GM19324 (cell line): ENCODE data around the gene C6orf89.
"Not testable (repeated sequence)": the region's sequence is repeated elsewhere in the genome, so short reads cannot be mapped to it uniquely, and the experiment has no call there.

ENCODE experiments used
- ATAC-seq: cut with Tn5 transposase; IDR thresholded peaks from one replicate; pipeline ENCODE4 v1.9.1; 2021; ENCODE audit warnings: mild to moderate bottlenecking, moderate library complexity; ENCODE audit not compliant: unreplicated experiment, low FRiP score

C6orf89 gene

DNA sequence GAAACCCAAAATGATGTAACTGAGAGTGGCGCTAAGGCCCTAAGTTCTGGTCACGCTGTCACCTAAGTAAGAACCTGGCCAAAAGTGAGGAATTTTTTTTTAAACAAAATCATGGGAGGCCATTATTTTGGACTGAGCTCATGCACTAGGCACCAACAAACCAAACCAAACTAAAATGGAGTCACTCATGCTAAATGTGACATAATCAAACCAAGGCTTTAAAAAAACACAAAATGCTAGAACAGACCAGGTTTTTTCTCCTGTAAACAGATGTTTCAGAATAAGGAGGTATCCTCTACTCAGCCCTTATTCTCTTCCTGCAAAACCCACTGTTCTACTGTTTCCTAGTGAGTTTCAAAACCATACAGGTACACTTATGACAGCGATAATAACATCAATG is 1.1 kb upstream of the C6orf89 start:
- ATAC-seq, result no peak

DNA sequence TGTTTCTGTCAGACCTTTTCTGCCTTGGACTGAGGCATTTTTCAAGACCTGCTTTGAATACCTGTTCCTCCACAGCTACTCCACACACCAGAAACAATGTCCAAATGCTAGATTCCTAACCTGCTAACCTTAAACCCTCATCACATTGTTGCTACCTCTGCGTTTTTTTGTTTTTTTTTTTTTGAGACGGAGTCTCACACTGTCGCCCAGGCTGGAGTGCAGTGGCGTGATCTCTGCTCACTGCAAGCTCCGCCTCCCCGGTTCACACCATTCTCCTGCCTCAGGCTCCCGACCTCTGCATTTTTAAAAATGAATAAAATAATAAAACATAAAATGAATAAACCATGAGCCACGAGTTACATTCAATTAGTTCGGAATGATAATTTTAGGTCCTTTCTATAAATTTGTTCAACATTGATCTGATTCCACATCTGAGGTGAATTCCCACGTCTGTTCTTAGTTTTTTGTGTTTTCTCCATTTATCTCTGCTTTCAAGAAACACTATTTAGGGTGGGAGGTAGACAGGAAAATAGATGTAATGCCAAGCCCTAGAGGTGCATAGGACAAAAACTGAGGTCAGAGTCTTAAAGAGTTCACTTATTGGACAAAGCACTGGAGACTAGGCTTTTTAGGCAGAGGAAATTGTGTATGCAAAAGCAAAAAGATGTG is 1.3 kb downstream of the C6orf89 start:
- no peak for ATAC-seq

DNA sequence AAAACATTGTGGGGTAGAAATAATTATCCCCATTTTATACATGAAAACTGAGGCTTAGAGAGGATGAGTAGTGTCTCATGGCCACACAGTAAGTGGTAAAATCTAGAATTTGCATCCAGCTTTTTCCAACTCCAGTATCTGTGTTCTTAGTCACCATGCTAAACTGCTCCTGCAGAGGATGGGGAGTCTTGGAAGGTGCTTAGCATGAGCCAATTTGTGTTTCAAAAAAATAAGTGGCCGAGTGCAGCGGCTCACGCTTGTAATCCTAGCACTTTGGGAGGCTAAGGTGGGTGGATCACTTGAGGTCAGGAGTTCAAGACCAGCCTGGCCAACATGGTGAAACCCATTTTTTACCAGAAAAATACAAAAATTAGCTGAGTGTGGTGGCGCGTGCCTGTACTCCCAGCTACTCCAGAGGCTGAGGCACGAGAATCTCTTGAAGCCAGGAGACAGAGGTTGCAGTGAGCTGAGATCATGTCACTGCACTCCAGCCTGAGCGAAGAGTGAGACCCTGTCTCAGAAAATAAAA is 2.4 kb downstream of the C6orf89 start:
- no peak for ATAC-seq

DNA sequence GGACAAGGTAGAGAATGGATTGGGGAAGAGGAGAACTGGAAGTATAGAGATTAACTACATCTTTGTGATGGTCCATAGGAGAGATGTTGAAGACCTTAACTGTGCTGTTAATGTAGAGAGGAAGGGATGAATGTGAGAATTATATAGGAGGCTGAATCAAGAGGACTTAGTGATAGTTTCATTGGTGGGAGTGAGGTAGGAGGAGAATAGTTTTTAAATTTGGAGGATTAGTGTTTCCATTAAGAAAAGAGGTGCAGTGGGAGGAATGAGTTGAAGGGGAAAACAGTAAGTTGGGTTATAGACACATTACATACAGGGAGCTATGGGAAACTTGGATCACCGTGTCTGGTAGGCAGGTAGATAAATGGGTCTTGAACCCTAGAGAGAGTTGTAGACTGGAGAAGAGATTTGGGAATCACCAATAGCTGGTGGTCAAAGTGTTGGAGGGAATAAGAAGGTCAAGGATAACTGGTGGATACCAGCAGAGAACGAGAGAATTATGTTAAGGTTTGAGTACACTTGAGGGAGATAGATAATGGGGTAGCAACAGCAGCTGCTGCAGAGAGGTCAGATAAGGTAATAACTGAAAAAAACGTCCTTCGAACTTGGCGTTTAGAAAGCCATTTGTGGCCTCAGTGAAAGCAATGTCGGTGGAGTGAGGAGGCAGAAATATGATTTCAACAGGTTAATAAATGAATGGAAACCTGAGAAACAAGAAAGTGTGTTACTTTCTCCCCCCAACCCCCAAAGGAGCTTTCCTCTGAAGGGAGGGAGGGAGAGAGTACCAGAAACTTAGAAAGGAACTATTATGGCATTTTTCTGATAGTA is 3.1 kb downstream of the C6orf89 start:
- ATAC-seq, result no peak

- no peak for ATAC-seq
These were observed 4.4 kb downstream of the C6orf89 start for GRCh38 chr6:36890112-36890663.

DNA sequence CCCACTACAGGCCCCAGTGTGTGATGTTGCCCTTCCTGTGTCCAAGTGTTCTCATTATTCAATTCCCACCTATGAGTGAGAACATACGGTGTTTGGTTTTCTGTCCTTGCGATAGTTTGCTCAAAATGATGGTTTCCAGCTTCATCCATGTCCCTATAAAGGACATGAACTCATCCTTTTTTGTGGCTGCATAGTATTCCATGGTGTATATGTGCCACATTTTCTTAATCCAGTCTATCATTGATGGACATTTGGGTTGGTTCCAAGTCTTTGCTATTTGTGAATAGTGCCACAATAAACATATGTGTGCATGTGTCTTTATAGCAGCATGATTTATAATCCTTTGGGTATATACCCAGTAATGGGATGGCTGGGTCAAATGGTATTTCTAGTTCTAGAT is 5.4 kb downstream of the C6orf89 start:
- ATAC-seq, result not testable (repeated sequence)

DNA sequence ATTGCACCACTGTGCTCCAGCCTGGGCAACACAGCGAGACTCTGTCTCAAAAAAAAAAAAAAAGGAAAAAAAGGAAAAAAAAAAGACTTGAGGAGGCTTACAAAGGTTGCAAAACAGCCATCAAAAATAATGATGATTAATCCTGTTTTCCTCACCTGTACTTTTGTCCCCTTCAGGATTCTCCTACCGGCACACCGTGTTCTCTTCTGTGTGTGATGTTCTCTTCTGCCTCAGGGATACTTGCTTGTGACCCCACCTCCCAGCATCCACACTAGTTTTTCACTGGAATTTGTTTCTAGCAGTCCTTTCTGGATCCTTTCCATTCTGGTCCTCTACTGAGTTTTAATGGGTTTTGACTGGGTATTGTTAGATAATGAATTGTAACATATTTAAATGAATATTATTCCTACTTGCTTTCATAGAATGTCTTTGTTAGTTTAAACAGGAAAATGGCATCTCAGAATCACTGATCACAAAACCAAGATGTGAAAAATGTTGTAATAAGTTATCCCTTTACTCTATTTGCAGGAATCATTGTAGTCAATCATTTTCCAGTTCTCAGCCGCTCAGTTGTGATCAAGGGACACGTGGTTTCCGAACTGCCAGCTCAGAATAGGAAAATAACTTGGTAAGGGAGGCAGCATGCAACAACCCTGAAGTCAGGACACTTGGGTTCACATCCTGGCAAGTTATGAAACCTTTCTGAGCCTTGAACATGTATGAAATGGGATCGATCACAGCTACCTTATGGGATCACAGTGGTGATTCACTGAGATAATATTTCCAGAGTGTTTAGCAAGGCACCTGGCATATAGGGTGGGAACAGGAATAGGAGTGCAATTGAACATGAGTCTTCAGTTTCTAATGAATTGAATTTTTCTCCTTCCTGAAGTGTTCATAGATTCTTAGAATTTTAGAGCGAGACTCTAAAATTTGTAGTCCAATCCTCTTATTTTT is 8.5 kb downstream of the C6orf89 start:
- ATAC-seq, result no peak

- ATAC-seq, result no peak
These were observed 11.9 kb downstream of the C6orf89 start for GRCh38 chr6:36897609-36898008.

GRCh38 chr6:36904114-36904513 is 18.4 kb downstream of the C6orf89 start:
- ATAC-seq, result no peak

DNA sequence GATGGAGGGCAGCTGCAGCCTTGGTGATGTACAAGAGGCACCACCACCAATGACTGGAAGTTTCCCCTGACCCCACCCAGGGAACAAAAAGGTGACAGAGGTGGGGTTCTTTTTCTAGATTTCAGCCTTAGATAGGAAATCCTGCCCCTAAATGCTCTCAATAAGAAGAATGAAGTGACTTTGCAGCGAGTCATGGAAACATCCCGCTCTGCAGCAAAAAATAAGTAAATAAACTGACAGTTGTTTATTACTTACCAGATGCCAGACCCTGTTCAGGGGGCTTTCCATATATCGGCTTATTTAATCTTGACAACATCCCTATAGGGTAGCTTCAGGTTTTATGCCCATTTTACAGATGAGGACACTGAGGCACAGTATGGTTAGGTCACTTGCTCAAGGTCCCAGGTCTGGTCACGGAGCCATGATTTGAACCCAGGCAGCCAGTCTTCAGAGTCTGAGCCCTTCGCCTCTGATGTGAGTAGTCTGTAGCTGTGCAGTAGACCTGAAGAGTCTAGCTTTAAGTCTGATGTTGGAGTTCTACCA is 19.2 kb downstream of the C6orf89 start:
- no peak for ATAC-seq

GRCh38 chr6:36906539-36907325 is 21.0 kb downstream of the C6orf89 start:
- no peak for ATAC-seq

DNA sequence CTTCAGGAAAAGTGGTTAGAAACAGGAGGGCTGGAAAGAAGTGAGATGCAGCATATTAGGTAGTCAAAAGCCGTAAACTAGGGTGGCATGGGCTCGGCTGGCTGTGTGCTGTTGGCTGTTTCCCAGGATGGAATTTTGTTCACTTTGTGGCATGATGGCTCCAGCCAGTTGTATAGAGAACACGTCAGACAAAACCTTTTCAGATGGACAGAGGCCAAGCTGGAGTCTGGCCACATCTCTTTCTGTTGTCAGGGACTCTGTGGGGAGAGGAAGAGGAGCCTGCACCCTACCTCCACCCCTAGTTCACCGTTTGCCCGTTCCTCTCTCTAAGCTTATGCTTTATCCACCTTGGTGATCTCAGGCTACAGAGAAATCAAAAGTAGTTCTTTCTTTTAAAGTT is 22.0 kb downstream of the C6orf89 start:
- ATAC-seq, result no peak

DNA sequence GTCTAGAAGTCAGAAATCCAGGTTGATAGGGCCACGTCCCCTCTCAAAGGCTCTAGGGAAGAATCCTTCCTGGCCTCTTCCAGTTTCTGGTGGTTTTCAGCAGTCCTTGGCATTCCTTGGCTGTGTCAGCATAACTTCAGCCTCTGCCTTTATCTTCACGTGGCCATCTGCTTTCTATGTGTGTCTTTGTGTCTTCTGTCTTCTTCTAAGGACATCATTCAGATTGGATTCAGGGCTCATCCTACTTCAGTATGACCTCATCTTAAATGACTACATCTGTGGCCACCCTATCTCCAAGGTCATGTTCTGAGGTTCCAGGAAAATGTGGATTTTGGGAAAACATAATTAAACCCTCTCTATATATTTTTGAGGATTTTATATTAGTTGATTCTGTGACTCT is 23.0 kb downstream of the C6orf89 start:
- no peak for ATAC-seq

- ATAC-seq, result peak; percentile 21
These were observed 26.3 kb downstream of the C6orf89 start for GRCh38 chr6:36912030-36912454.

GRCh38 chr6:36912586-36912985 is 26.8 kb downstream of the C6orf89 start:
- peak; percentile 59 for ATAC-seq

DNA sequence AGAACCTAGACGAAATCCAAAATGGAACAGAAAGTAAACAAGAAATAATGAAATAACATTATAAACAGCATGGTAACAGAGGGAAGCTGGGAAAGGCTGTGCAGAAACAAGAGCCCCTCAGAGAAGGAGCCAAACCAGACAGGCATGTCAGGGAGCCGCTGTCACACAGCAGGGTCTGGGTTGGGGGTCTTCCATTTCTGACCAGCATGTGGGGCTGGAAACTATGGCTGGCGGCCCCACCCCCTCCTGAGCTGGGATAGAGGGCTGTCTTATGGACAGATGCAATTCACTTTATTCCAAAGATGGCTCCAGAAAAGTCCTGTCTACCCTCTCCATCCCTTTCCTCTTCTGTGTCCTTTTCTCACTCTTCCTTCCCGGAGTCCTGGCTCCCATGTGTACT is 27.3 kb downstream of the C6orf89 start:
- no peak for ATAC-seq

DNA sequence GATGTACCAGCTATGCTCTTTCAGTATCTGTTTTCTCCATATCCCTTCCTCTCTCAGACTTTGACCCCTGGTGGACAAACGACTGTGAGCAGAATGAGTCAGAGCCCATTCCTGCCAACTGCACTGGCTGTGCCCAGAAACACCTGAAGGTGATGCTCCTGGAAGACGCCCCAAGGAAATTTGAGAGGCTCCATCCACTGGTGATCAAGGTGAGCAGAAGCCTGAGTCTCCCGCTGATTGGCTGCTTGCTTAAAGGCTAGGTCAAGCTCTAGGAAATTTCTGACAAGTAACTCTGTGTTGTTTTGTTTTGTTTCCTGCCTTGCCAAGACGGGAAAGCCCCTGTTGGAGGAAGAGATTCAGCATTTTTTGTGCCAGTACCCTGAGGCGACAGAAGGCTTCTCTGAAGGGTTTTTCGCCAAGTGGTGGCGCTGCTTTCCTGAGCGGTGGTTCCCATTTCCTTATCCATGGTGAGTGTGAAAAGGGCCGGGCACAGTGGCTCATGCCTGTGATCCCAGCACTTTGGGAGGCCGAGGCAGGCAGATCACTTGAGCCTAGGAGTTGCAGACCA is 28.6 kb downstream of the C6orf89 start:
- ATAC-seq, result no peak

DNA sequence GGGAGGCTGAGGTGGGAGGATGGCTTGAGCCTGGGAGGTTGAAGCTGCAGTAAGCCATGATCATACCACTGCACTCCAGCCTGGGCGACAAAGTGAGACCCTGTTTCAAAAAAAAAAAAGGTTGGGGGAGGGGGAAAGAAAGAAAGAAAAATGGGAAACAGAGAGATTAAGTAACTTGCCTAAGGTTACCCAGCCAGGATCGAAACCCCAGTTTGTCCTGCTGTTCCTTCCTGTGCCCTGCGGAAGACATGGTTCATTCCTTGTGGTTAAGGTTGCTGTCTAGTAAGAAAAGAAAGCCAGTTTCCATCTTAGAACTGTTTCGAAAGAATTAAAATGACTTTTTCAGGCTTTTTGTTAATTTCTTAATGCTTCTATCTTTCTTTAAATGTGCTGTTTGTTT is 29.8 kb downstream of the C6orf89 start:
- no peak for ATAC-seq

- no peak for ATAC-seq
These were observed 30.4 kb downstream of the C6orf89 start for GRCh38 chr6:36916126-36916525.
